ENCODE data around the gene RSBN1L.

DNA sequence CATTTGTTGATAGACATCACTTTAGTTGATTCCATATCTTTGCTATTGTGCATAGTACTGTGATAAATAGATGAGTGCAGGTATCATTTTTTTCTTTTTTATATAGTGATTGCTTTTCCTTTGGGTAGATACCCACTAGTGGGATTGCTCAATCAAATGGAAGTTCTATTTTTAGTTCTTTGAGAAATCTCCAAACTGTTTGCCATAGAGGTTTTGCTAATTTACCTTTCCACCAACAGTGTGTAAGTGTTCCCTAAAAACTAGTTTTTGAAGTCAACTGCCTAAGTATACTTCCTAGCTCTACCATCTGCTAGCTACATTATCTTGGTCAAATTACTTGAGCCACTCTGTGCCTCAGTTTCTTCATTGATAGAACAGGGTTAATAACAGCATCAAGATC is 31.5 kb upstream of the RSBN1L start:
- TF ChIP-seq EZH2 (IDR thresholded peaks at IDR 0.05; ENCODE audit: borderline replicate concordance): no peak
- TF ChIP-seq, protein P1, sequence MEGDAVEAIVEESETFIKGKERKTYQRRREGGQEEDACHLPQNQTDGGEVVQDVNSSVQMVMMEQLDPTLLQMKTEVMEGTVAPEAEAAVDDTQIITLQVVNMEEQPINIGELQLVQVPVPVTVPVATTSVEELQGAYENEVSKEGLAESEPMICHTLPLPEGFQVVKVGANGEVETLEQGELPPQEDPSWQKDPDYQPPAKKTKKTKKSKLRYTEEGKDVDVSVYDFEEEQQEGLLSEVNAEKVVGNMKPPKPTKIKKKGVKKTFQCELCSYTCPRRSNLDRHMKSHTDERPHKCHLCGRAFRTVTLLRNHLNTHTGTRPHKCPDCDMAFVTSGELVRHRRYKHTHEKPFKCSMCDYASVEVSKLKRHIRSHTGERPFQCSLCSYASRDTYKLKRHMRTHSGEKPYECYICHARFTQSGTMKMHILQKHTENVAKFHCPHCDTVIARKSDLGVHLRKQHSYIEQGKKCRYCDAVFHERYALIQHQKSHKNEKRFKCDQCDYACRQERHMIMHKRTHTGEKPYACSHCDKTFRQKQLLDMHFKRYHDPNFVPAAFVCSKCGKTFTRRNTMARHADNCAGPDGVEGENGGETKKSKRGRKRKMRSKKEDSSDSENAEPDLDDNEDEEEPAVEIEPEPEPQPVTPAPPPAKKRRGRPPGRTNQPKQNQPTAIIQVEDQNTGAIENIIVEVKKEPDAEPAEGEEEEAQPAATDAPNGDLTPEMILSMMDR (IDR thresholded peaks at IDR 0.05; ENCODE audit: poor library complexity): no peak
